Motor neuron (in vitro differentiated cells): Measurements from ENCODE around the gene RHOA. TPM values are rescaled to one million over a fixed set of nuclear protein-coding genes. Genes with fewer than 3 reads are reported as not detected.
A peak's percentile ranks its signal among the peaks of the same experiment; 100 is the strongest.
"Not testable (repeated sequence)": the region's sequence is repeated elsewhere in the genome, so short reads cannot be mapped to it uniquely, and the experiment has no call there.

Source experiments
- ATAC-seq, 8 experiments: fragments of 200-7000 bp; cut with Tn5 transposase; replicated peaks in 6 of 8; 2 replicates each; pipeline ENCODE4 v1.8.0; 2021; ENCODE audit warnings: mild to moderate bottlenecking in 8 of 8, moderate library complexity in 8 of 8
- H3K27ac ChIP-seq, 2 donors: fragments of 250-450 bp; sonication (Bioruptor Pico); 2 replicates each; pipeline ENCODE4 v1.9.0; 2021; ENCODE audit warnings: antibody characterized with exemption in 2 of 2, mild to moderate bottlenecking in 2 of 2, moderate library complexity in 1 of 2
- H3K4me1 ChIP-seq, 2 donors: fragments of 250-450 bp; sonication (Bioruptor Pico); replicated peaks in 1 of 2; 2 replicates each; pipeline ENCODE4 v1.6.1; 2021; ENCODE audit warnings: antibody characterized with exemption in 2 of 2, mild to moderate bottlenecking in 2 of 2, moderate library complexity in 1 of 2
- H3K4me3 ChIP-seq, 5 donors: fragments of 250-450 bp; sonication (Bioruptor Pico); 2 replicates each; pipeline ENCODE4 v1.9.0; 2021; ENCODE audit warnings: antibody characterized with exemption in 5 of 5, mild to moderate bottlenecking in 5 of 5, moderate library complexity in 4 of 5
- WGBS, 10 experiments: fragments of 450-650 bp; shearing (Covaris generic); methylation state at CpG; one replicate each; pipeline ENCODE4 v1.0.0; 2022; 5-methylcytosine and 5-hydroxymethylcytosine counted together
- in situ Hi-C, 9 experiments: fragments of 400-800 bp; cut with MboI; loops; one replicate each; pipeline ENCODE4 v1.15.0; 2021; ENCODE audit warnings: low sequenced_read_pairs in 9 of 9, low pct_unique_long_range_greater_than_20kb in 2 of 9; ENCODE audit not compliant: unreplicated experiment in 9 of 9
- total RNA-seq, 8 experiments: library from RNA; unstranded; fragments of 300-600 nt; gene quantifications; 2 replicates each; pipeline versions ENCODE4 v1.2.3 to v1.2.4, GENCODE V29; 2022

The RHOA gene
- total RNA-seq, 8 experiments from 2014 or later = 80.9 to 295 (median 201) TPM

GRCh38 chr3:49351521-49352011 is 60.2 kb downstream of the RHOA start:
- H3K27ac ChIP-seq = no peak overlapping the region
- no peak overlapping the region for H3K4me3 ChIP-seq
- WGBS, 10 experiments = 7 to 100% (median 77%) methylated on average over 1 of the region's 1 CpG; no CpG with 5 or more reads in 2 of the 10 experiments
- in situ Hi-C loops = no loop called here
- ATAC-seq = peak in 7 of 8 experiments; percentile 20 to 76 (median 38)
- peaks cover 5% of the 10 kb centered on the region in 2 donors for H3K4me1 ChIP-seq

DNA sequence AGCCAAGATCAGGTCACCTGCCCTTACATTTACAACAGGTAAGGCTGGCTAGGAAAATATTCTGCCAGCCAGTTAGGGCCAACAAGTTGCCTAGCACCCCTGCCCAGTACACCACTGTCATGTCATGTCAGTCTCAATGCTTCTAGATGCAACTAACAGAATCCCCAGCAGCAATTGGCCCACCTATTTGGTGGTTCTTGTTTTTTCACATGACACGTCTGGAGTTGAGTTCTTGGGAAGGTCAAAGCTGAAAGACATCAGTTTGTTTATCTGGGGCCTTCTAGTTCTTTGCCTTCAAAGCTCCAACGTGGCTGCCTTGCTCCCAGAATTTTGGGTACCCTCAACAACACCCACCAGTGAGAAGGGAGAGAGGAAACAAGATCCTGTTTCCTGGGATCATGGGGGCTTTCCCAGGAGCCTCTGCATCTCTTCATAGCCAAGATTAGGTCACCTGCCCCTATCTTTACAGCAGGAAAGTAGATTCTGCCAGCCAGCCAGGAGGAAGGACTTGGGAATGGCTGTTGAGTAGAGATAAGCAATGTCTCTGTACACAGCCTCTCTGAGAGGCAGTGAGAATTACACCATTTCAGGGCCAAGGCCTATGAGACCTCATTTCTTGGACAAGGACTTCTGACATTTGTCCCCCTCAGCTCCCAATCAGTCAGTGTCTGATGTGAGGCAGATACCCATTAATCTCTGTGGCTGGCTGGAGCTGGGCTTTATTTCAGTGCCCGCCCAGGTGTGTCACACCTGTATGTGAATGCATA is 62.2 kb downstream of the RHOA start:
- Histone ChIP-seq H3K27ac (no peak overlapping the region), H3K4me1 (peaks cover 0 to 5% of the 10 kb centered on the region in 2 donors), H3K4me3 (no peak overlapping the region)
- in situ Hi-C loops = loop anchor here in 2 of 9 experiments (25.0 kb wide), 1 partner anchor 88 kb away; the partner anchor contains the start of gene NICN1 (in 2 of the 2)
- ATAC-seq = no peak
- WGBS, 10 experiments = 20 to 100% (median 36%) methylated on average over 1 to 2 of the region's 3 CpGs; no CpG with 5 or more reads in 5 of the 10 experiments

DNA sequence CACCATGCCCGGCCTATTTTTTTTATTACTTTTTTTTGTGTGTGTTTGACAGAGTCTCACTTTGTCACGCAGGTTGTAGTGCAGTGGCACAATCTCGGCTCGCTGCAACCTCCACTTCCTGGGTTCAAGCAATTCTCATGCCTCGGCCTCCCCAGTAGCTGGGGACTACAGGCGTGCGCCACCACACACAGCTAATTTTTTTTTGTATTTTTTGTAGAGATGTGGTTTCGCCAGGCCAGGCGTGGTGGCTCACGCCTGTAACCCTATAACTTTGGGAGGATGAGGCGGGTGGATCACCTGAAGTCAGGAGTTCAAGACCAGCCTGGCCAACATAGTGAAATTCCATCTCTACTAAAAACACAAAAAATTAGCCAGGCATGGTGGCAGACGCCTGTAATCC is 63.4 kb downstream of the RHOA start:
- H3K4me3 ChIP-seq, H3K27ac ChIP-seq, H3K4me1 ChIP-seq, ATAC-seq: not testable (repeated sequence)
- in situ Hi-C loops = loop anchor here in 2 of 9 experiments (25.0 kb wide), 1 partner anchor 89 kb away; the partner anchor contains the start of gene NICN1 (in 2 of the 2)
- 87 to 100% (median 97%) methylated on average over 1 to 9 of the region's 12 CpGs; no CpG with 5 or more reads in 4 of the 10 experiments for WGBS, 10 experiments

DNA sequence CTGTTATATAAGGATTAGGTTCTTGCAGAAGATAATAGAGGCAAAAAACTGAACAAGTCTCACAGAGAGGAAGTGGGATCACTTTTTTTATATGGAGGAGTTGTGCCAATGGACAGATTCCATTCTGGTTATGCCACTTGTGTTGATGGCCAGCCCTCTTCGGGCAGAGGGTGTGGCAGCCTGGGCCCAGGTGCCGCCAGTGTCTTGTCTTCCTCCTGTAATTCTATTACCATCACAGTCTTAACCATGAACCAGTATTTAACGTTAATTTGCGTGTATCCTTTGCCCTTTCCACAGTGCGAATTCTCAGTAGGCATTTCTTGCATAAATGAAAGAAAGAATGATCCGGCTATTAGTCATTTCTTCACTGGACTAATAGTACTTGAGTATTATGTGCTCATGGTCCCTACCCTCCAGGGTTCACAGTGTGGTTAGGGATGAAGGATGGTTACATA is 65.0 kb downstream of the RHOA start:
- no peak for ATAC-seq
- H3K4me3 ChIP-seq = no peak overlapping the region
- 20 to 96% (median 86%) methylated on average over 1 to 6 of the region's 6 CpGs; no CpG with 5 or more reads in 2 of the 10 experiments for WGBS, 10 experiments
- H3K27ac ChIP-seq = no peak overlapping the region
- H3K4me1 ChIP-seq = peaks cover 0 to 3% of the 10 kb centered on the region in 2 donors
- in situ Hi-C loops = loop anchor here in 2 of 9 experiments (25.0 kb wide), 1 partner anchor 90 kb away; the partner anchor contains the start of gene NICN1 (in 2 of the 2)

DNA sequence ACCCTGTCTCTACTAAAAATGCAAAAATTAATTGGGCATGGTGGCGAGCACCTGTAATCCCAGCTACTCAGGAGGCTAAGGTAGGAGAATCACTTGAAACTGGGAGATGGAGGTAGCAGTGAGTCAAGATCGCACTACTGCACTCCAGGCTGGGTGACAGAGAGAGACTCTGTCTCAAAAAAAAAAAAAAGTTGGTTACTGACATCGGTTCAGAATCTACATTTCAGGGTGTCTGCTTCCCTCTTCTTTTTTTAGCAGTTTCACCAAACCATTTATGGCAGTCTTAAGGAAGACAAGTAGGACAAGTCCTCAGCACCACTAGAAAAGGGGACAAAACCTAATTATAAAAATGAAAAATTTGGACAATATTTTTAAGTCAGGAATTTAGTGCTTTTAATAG is 68.6 kb downstream of the RHOA start:
- H3K27ac ChIP-seq = no peak overlapping the region
- in situ Hi-C loops = loop anchor here in 2 of 9 experiments (25.0 kb wide), 1 partner anchor 94 kb away; the partner anchor contains the start of gene NICN1 (in 2 of the 2)
- 83 to 100% (median 90%) methylated on average over 1 to 3 of the region's 3 CpGs for WGBS, 10 experiments
- no peak overlapping the region for H3K4me3 ChIP-seq
- ATAC-seq = no peak
- H3K4me1 ChIP-seq = peaks cover 13% of the 10 kb centered on the region in 2 donors

DNA sequence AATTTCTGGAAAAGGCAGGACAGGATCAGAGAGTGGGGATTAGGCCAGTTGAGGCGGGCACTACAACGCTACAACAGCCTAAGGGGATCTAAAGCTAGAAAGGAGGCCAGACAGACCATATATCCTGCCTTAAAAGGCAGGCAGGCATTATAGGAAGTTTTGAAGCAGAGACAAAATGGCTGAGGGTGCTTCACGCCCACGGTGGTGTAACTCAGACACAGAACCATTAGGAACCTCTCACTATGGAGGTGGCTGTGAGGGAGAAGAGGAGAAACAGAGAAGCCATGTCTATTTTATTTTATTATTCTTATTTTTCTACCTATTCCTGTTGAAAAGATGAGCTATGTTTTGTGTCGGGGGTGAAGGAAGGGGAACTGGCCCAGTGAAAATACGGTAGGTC is 69.8 kb downstream of the RHOA start:
- H3K4me1 ChIP-seq = peaks cover 13% of the 10 kb centered on the region in 2 donors
- in situ Hi-C loops = loop anchor here in 2 of 9 experiments (25.0 kb wide), 1 partner anchor 95 kb away; the partner anchor contains the start of gene NICN1 (in 2 of the 2)
- no peak for ATAC-seq
- no peak overlapping the region for H3K27ac ChIP-seq
- H3K4me3 ChIP-seq = no peak overlapping the region
- WGBS, 10 experiments = 80 to 100% (median 95%) methylated on average over 1 to 6 of the region's 6 CpGs; no CpG with 5 or more reads in 1 of the 10 experiments

DNA sequence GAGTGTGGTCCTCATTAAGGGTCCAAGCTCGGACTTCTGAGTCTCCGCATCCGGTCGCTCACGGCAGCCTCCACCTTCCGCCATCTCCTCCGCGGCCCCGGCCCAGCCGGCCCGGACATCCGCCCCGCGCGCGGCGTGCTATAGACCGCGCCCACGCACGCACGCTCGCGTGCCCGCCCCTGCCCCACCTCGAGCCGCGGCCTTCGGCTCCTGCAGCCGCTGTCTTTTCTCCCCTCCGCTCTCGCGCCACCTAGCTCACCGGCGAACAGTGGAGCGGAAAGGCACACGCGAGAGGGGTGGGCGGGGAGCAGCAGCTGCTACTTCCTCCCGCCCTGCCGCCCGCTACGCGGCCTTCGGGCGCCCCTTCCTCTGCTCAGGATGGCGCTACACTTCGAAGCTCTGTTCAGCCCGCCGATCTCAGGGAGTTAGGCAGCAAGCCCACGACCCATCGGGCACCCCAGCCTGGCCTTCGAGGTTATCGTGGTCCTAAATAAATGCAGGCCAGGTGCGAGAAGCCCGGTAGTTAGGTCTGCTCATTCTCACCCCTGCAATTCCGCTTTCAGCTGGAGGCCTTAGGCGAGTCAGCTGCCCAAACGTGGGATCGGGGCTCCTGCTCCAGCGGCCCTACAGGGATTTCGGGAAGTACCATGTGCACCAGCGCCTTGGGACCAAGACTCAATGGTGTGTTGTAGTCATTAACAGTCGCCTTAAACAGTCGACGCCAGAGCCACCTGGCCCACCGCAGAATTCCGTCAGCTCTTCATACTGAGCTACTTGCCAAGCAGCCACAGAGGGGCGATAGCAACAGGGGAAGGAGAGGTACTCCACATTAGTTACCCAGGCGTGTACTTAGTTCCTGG is 71.6 kb downstream of the RHOA start, which contains the start of gene USP4:
USP4 (minus strand) TSS at position 113 of the 860 bp plus-strand sequence; CDS start at position 84, 29 bp downstream.
- peaks cover 13% of the 10 kb centered on the region in 2 donors for H3K4me1 ChIP-seq
- ATAC-seq = peak; percentile 84 to 95 (median 93)
- H3K27ac ChIP-seq = peak within 1 kb of the TSS; percentile 86 to 89
- WGBS, 10 experiments = 0 to 67% (median 1%) methylated on average over 1 to 20 of the region's 70 CpGs; no CpG with 5 or more reads in 2 of the 10 experiments
- H3K4me3 ChIP-seq = peak within 1 kb of the TSS; percentile 51 to 67 (median 55)
- in situ Hi-C loops = loop anchor here in 2 of 9 experiments (25.0 kb wide), 1 partner anchor 97 kb away; the partner anchor contains the start of gene NICN1 (in 2 of the 2)

DNA sequence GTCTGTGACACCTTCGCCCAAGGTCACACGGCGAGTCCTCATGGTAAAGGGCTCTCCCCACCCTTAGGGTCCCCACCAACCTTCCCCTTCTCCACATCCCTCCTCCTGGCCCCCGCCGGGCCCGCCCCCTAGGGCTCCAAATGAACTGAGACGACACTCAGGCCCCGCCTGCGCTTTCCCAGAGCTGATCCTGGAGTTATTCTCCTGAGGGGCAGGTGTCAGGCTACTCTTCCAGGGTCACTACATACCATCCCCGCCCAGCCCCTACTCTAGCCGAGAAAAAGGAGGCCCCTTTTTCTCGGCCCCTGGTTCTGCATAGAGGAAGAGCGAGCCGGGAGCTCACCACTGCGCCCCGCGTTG is 72.2 kb downstream of the RHOA start:
- in situ Hi-C loops = loop anchor here in 2 of 9 experiments (25.0 kb wide), 1 partner anchor 98 kb away; the partner anchor contains the start of gene NICN1 (in 2 of the 2)
- peak in 3 of 8 experiments; percentile 39 to 61 (median 40) for ATAC-seq

GRCh38 chr3:49333916-49334633 is 77.7 kb downstream of the RHOA start:
- Histone ChIP-seq H3K4me3 (no peak overlapping the region), H3K4me1 (peaks cover 4 to 6% of the 10 kb centered on the region in 2 donors), H3K27ac (no peak overlapping the region)
- ATAC-seq = no peak
- 71 to 100% (median 96%) methylated on average over 1 to 4 of the region's 5 CpGs for WGBS, 10 experiments
- in situ Hi-C loops = loop anchor here in 2 of 9 experiments (25.0 kb wide), 1 partner anchor 103 kb away; the partner anchor contains the start of gene NICN1 (in 2 of the 2)

More for the DNA sequence above, 72.2 kb downstream of the RHOA start:
- WGBS, 10 experiments = 8% methylated on average over 7 of the region's 17 CpGs; no CpG with 5 or more reads in 9 of the 10 experiments
- H3K27ac ChIP-seq = peak overlapping the region; percentile 52 to 89
- H3K4me1 ChIP-seq = peaks cover 13% of the 10 kb centered on the region in 2 donors
- H3K4me3 ChIP-seq = peak overlapping the region; percentile 51 to 67 (median 55)

DNA sequence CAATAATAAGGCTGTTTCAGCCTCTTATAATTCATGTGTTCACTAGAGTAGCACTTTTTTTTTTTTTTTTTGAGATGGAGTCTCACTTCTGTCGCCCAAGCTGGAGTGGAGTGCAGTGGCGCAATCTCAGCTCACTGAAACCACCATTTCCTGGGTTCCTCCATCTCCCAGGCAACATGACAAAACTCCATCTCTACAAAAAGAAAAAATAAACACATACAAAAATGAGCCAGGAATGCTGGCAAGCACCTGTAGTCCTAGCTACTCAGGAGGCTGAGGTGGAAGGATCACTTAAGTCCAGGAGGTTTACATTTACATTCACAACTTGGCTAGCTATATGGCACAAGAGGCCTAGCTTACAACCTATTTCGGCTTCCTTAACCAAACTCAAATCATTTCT is 78.7 kb downstream of the RHOA start:
- no peaks in the 10 kb centered on the region for H3K4me1 ChIP-seq
- no peak for ATAC-seq
- H3K27ac ChIP-seq = no peak overlapping the region
- H3K4me3 ChIP-seq = no peak overlapping the region
- WGBS, 10 experiments = 76 to 100% (median 100%) methylated on average over 1 to 3 of the region's 3 CpGs; no CpG with 5 or more reads in 2 of the 10 experiments
- in situ Hi-C loops = loop anchor here in 2 of 9 experiments (25.0 kb wide), 1 partner anchor 104 kb away; the partner anchor contains the start of gene NICN1 (in 2 of the 2)

DNA sequence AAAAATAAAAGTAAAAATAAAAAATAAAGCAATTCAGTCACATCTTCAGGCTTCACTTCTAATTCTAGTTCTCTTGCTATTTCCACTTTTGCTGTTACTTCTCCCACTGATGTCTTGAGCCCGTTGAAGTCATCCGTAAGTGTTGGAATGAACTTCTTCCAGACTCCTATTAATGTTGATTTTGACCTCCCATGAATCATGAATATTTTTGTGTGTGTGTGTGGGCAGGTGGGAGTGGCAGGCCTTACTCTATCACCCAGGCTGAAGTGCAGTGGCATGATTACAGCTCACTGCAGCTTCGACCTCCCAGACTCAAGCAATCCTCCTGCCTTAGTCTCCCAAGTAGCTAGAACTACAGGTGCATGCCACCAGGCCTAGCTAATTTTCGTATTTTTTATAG is 82.6 kb downstream of the RHOA start:
- Histone ChIP-seq H3K27ac (no peak overlapping the region), H3K4me3 (no peak overlapping the region), H3K4me1 (no peaks in the 10 kb centered on the region)
- ATAC-seq = no peak
- in situ Hi-C loops = loop anchor here in 2 of 9 experiments (25.0 kb wide), 1 partner anchor 108 kb away; the partner anchor contains the start of gene NICN1 (in 2 of the 2)
- 77 to 100% (median 89%) methylated on average over 1 to 4 of the region's 4 CpGs; no CpG with 5 or more reads in 2 of the 10 experiments for WGBS, 10 experiments
